ENCODE results near the gene RPS6KB2. TPM values are rescaled to one million over a fixed set of nuclear protein-coding genes. Genes with fewer than 3 reads are reported as not detected.

RPS6KB2 gene
- total RNA-seq, 2 experiments from 2014 or later, result 69.3 to 72.0 TPM

DNA sequence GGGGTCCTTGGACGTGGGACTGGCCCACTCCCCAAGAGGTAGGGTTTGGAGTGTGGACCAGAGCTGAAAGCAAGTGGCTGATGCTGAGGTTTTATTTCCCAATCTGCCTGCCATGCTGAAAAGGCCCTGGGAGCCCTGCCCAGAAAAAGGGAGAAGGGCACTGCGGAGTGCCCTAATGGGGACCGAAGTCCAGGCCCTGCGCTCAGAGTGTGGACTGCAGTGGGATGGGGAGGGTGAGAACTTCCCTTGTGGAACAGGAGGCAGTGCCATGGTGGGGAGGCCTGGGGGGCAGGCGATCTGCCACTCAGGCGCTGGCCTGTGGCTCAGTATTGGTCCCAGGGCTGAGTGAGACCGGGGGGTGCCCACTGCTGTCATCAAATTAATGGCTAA lies 19.9 kb downstream of the RPS6KB2 start:
- intact Hi-C loops (cut with DNase I, micrococcal nuclease), result no loop called here
- H3K27ac Mint-ChIP-seq, result peak overlapping the region; percentile 100
- DNase-seq (no peak), ATAC-seq (ENCODE audit: poor library complexity) (no peak)
- TF ChIP-seq, protein P1, sequence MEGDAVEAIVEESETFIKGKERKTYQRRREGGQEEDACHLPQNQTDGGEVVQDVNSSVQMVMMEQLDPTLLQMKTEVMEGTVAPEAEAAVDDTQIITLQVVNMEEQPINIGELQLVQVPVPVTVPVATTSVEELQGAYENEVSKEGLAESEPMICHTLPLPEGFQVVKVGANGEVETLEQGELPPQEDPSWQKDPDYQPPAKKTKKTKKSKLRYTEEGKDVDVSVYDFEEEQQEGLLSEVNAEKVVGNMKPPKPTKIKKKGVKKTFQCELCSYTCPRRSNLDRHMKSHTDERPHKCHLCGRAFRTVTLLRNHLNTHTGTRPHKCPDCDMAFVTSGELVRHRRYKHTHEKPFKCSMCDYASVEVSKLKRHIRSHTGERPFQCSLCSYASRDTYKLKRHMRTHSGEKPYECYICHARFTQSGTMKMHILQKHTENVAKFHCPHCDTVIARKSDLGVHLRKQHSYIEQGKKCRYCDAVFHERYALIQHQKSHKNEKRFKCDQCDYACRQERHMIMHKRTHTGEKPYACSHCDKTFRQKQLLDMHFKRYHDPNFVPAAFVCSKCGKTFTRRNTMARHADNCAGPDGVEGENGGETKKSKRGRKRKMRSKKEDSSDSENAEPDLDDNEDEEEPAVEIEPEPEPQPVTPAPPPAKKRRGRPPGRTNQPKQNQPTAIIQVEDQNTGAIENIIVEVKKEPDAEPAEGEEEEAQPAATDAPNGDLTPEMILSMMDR (IDR thresholded peaks at IDR 0.05), result no peak
- no peak overlapping the region for H3K4me3 ChIP-seq (ENCODE audit: low read length)
- H3K9me3 ChIP-seq (ENCODE audit: control insufficient read depth in 1 of 2, insufficient read depth in 1 of 2, low read length in 2 of 2), result no peaks in the 10 kb centered on the region
- no peaks in the 10 kb centered on the region for H3K9me3 Mint-ChIP-seq
- peak overlapping the region in 1 of 2 donors; percentile 5 for H3K27ac ChIP-seq (ENCODE audit: low read depth in 1 of 2, low read length in 2 of 2)
- ChIA-PET CTCF (no interaction called here), POLR2A (interaction anchor here (0.7 to 16.8 kb wide), 3 partner anchors 10 to 45 kb away, joined by 4 to 110 read pairs (median 6); partner anchors contain the start of genes PTPRCAP, TBC1D10C and TMEM134)
- no peaks in the 10 kb centered on the region for H3K27me3 ChIP-seq (ENCODE audit: control insufficient read depth in 1 of 2, insufficient read depth in 2 of 2, low read length in 2 of 2)
- H3K4me1 Mint-ChIP-seq (ENCODE audit: low read depth), result peaks cover 60% of the 10 kb centered on the region
- no peaks in the 10 kb centered on the region for H3K27me3 Mint-ChIP-seq
- no peak overlapping the region for H3K4me3 Mint-ChIP-seq
- H3K36me3 ChIP-seq (ENCODE audit: insufficient read depth, low read length), result no peaks in the 10 kb centered on the region
- peaks cover 82% of the 10 kb centered on the region for H3K4me1 ChIP-seq (ENCODE audit: insufficient read depth, low read length)
- H3K36me3 Mint-ChIP-seq (ENCODE audit: low read depth), result no peaks in the 10 kb centered on the region

DNA sequence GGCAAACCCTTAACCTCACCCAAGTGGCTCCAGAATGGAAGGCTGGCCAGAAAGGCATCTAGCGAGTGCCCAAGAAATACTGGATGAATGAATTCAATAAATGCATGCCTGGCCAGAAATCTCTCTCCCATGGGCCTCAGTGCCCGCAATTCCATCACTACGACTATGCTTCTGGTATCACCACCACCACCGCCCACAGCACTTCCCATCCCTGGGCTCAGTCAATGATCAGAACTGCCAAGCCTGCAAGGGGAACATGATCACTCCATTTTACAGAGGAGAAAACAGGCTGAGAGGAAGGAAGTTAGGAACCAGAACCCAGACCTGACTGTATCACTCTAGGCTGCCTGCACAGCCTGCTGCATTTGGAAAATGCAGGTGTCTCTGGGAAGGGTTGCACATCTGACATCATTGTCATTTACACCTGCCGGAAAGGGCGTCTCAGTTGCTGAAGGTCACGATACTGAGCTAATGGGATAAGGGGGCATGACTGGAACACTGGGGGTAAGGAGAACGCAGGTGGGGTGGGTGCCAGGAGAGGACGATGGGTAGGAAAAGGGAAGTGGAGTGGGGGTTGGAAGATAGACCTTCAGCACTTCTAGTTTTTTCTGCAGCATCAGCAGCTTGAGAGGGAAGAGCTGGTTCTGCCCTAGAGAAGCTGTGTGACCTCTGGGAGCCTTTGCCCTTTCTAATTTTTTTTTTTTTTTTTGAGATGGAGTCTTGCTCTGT lies 21.0 kb downstream of the RPS6KB2 start:
- Mint-ChIP-seq H3K9me3 (no peaks in the 10 kb centered on the region), H3K4me1 (ENCODE audit: low read depth) (peaks cover 53% of the 10 kb centered on the region), H3K27me3 (no peaks in the 10 kb centered on the region), H3K4me3 (no peak overlapping the region), H3K27ac (peak overlapping the region; percentile 88), H3K36me3 (ENCODE audit: low read depth) (no peaks in the 10 kb centered on the region)
- CTCF ChIA-PET, result no interaction called here
- no peaks in the 10 kb centered on the region for H3K36me3 ChIP-seq (ENCODE audit: insufficient read depth, low read length)
- H3K27me3 ChIP-seq (ENCODE audit: control insufficient read depth in 1 of 2, insufficient read depth in 2 of 2, low read length in 2 of 2), result no peaks in the 10 kb centered on the region
- H3K27ac ChIP-seq (ENCODE audit: low read depth in 1 of 2, low read length in 2 of 2), result no peak overlapping the region
- H3K9me3 ChIP-seq (ENCODE audit: control insufficient read depth in 1 of 2, insufficient read depth in 1 of 2, low read length in 2 of 2), result no peaks in the 10 kb centered on the region
- TF ChIP-seq, protein P1 (IDR thresholded peaks at IDR 0.05), result no peak
- intact Hi-C loops (cut with DNase I, micrococcal nuclease), result no loop called here
- no peak overlapping the region for H3K4me3 ChIP-seq (ENCODE audit: low read length)
- POLR2A ChIA-PET, result interaction anchor here (0.6 to 16.8 kb wide), 6 partner anchors 9 to 56 kb away, joined by 3 to 110 read pairs (median 4); partner anchors contain the start of genes PTPRCAP and TBC1D10C
- no peak for DNase-seq
- H3K4me1 ChIP-seq (ENCODE audit: insufficient read depth, low read length), result peaks cover 76% of the 10 kb centered on the region
- ATAC-seq (ENCODE audit: poor library complexity), result no peak

DNA sequence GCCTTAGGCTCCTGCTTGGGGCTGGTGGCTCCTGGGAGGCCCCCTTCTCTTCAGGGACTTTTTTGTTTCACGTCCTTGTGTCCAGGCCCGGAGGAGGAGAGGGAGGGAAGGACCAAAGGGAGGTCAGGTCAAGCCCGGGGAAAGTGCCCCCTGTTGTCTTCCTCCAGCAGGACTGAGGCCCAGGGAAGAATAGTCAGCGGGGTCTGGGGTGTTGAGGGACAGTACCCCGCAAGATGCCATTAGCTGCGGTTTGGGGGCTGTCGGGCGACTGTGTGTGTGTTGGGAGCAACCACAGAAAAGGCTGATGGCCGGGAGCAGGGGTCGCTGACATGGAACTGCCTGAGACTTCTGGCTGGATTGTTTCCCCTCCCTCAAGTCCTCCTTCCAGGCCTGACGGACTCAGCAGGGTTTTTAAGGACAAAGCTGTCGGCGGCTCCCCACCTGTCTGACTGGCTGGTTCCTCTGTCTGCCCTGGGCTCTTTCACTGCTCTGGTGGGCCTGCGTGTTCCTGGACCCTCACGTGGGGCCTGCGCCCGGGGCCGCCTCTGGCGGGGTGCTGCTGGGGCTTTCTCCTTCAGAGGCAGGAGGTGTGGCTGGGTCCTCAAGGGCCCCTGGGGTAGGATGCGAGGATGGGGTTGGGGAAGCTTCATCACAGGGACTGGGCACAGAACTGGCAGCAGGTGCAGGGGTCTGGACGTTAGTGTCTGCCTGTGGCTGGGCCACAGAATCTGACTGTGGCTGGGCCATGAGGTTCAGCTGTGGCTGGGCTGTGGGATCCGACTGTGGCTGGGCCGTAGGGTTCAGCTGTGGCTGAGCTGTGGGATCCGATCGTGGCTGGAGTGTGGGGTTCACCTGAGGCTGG lies 22.7 kb downstream of the RPS6KB2 start:
- DNase-seq, result no peak
- Histone ChIP-seq H3K4me3 (ENCODE audit: low read length) (no peak overlapping the region), H3K36me3 (ENCODE audit: insufficient read depth, low read length) (no peaks in the 10 kb centered on the region), H3K9me3 (ENCODE audit: control insufficient read depth in 1 of 2, insufficient read depth in 1 of 2, low read length in 2 of 2) (no peaks in the 10 kb centered on the region), H3K27ac (ENCODE audit: low read depth in 1 of 2, low read length in 2 of 2) (no peak overlapping the region), H3K27me3 (ENCODE audit: control insufficient read depth in 1 of 2, insufficient read depth in 2 of 2, low read length in 2 of 2) (no peaks in the 10 kb centered on the region), H3K4me1 (ENCODE audit: insufficient read depth, low read length) (peaks cover 62% of the 10 kb centered on the region)
- Mint-ChIP-seq H3K4me1 (ENCODE audit: low read depth) (peaks cover 35% of the 10 kb centered on the region), H3K27ac (no peak overlapping the region), H3K36me3 (ENCODE audit: low read depth) (no peaks in the 10 kb centered on the region), H3K4me3 (no peak overlapping the region), H3K27me3 (no peaks in the 10 kb centered on the region), H3K9me3 (no peaks in the 10 kb centered on the region)
- TF ChIP-seq, protein P1 (IDR thresholded peaks at IDR 0.05), result no peak
- intact Hi-C loops (cut with DNase I, micrococcal nuclease), result no loop called here
- ChIA-PET POLR2A (interaction anchor here (1.0 to 16.8 kb wide), 5 partner anchors 11 to 33 kb away, joined by 3 to 110 read pairs (median 3); partner anchors contain the start of genes AIP and PTPRCAP), CTCF (interaction anchor here (1.7 kb wide), 1 partner anchor 17 kb away, joined by 3 read pairs; no protein-coding TSS in a partner anchor)
- no peak for ATAC-seq (ENCODE audit: poor library complexity)

All from CD4-positive, alpha-beta T cell (primary cell).